PC-9 (cell line): ENCODE data around the gene GNL1. TPM values are rescaled to one million over a fixed set of nuclear protein-coding genes. Genes with fewer than 3 reads are reported as not detected.

ENCODE experiments used
- BruUV-seq: library from RNA; stranded (reverse); fragments of 400-500 nt; replicated peaks from 2 replicates; lab custom pipeline; 2021; lab: Mats Ljungman, UMichigan
- CTCF ChIA-PET: fragments of 300-600 bp; sonication (Branson Sonifier 250); formaldehyde crosslinking; loops from one replicate; lab custom pipeline; 2022; ENCODE audit warnings: antibody characterized with exemption; lab: Charles Lee
- POLR2A ChIA-PET: fragments of 300-600 bp; sonication (Branson Sonifier 250); formaldehyde crosslinking; loops from one replicate; lab custom pipeline; 2022; ENCODE audit warnings: antibody characterized with exemption; ENCODE audit not compliant: unreplicated experiment; lab: Charles Lee
- DNase-seq, 2 experiments: peaks; one replicate each; pipeline versions ENCODE4 v3.0.0 to v3.0.0-alpha.2; 2015 to 2022; ENCODE audit warnings: mixed read lengths in 1 of 2
- H2AFZ ChIP-seq: fragments of 200-600 bp; sonication (generic); 2 replicates; pipeline ENCODE4 v1.8.1; 2017; ENCODE audit warnings: antibody characterized with exemption
- H3F3A ChIP-seq: fragments of 200-600 bp; sonication (generic); 2 replicates; pipeline ENCODE4 v1.8.1; 2017; ENCODE audit warnings: antibody characterized with exemption, mild to moderate bottlenecking, low read depth; ENCODE audit not compliant: insufficient read depth
- H3K27ac ChIP-seq: fragments of 200-600 bp; sonication (generic); 2 replicates; pipeline ENCODE4 v1.6.1; 2016; ENCODE audit warnings: mixed run types
- H3K27me3 ChIP-seq: fragments of 200-600 bp; sonication (generic); 2 replicates; pipeline ENCODE4 v1.6.1; 2016; ENCODE audit warnings: low read depth, mixed run types; ENCODE audit not compliant: insufficient read depth
- H3K36me3 ChIP-seq: fragments of 200-600 bp; sonication (generic); 2 replicates; pipeline ENCODE4 v1.6.1; 2016; ENCODE audit warnings: low read depth, mixed run types
- H3K4me1 ChIP-seq: fragments of 200-600 bp; sonication (generic); replicated peaks from 2 replicates; pipeline ENCODE4 v1.6.1; 2016; ENCODE audit warnings: mixed run types; ENCODE audit not compliant: insufficient read depth
- H3K4me2 ChIP-seq: fragments of 200-600 bp; sonication (generic); 2 replicates; pipeline ENCODE4 v1.6.1; 2017; ENCODE audit warnings: mixed run types
- H3K4me3 ChIP-seq: fragments of 200-600 bp; sonication (generic); 2 replicates; pipeline ENCODE4 v1.6.1; 2016; ENCODE audit warnings: mixed run types
- H3K79me2 ChIP-seq: fragments of 200-600 bp; sonication (generic); 2 replicates; pipeline ENCODE4 v1.6.1; 2017; ENCODE audit warnings: low read depth, mixed run types
- H3K9me2 ChIP-seq: fragments of 200-600 bp; sonication (generic); 2 replicates; pipeline ENCODE4 v1.8.1; 2017; ENCODE audit warnings: mild to moderate bottlenecking; ENCODE audit not compliant: insufficient read depth
- H3K9me3 ChIP-seq: fragments of 200-600 bp; sonication (generic); 2 replicates; pipeline ENCODE4 v1.8.1; 2016; ENCODE audit warnings: low read depth; ENCODE audit not compliant: insufficient read depth
- H4K20me1 ChIP-seq: fragments of 200-600 bp; sonication (generic); 2 replicates; pipeline ENCODE4 v1.8.1; 2017; ENCODE audit not compliant: insufficient read depth
- CTCF ChIP-seq: fragments of 200-600 bp; sonication (generic); conservative IDR thresholded peaks from 2 replicates; pipeline ENCODE4 v1.6.1; 2017; ENCODE audit warnings: mixed run types, antibody characterized with exemption, mild to moderate bottlenecking, moderate library complexity
- EZH2 ChIP-seq: fragments of 200-600 bp; sonication (generic); IDR thresholded peaks from 2 replicates; pipeline ENCODE4 v1.8.0; 2017; ENCODE audit warnings: antibody characterized with exemption, low read depth
- intact Hi-C: fragments of 100-400 bp; cut with micrococcal nuclease; formaldehyde crosslinking; loops from one replicate; pipeline ENCODE4 v1.10.0; 2022; ENCODE audit not compliant: unreplicated experiment
- total RNA-seq: library from RNA; stranded (reverse); gene quantifications from 2 replicates; pipeline ENCODE4 v1.2.3, GENCODE V29; 2021

Gene GNL1
- total RNA-seq, 1 experiment from 2014 or later: 114 TPM

GRCh38 chr6:30542404-30542725 lies 13.9 kb downstream of the GNL1 start:
- no peak overlapping the region for H3K4me3 ChIP-seq
- no peaks in the 10 kb centered on the region for H3K27me3 ChIP-seq
- ChIA-PET CTCF (interaction anchor here (0.8 to 1.8 kb wide), 5 partner anchors 41 to 545 kb away, joined by 3 to 8 read pairs (median 5); no protein-coding TSS in a partner anchor), POLR2A (no interaction called here)
- H3K4me1 ChIP-seq: peaks cover 6% of the 10 kb centered on the region; the same call in 1 of the 2 replicates
- no TSS peak for BruUV-seq
- H3F3A ChIP-seq: peaks cover 9% of the 10 kb centered on the region
- H3K9me2 ChIP-seq: no peaks in the 10 kb centered on the region
- H3K4me2 ChIP-seq: no peak overlapping the region
- no peaks in the 10 kb centered on the region for H4K20me1 ChIP-seq
- no peaks in the 10 kb centered on the region for H3K9me3 ChIP-seq
- H3K27ac ChIP-seq: no peak overlapping the region
- no peak for TF ChIP-seq EZH2
- TF ChIP-seq CTCF: no peak
- H3K36me3 ChIP-seq: 0 out of 2 replicates have a peak, but pooled peaks cover 6% of the 10 kb centered on the region
- H2AFZ ChIP-seq: no peak overlapping the region
- no peak for DNase-seq
- intact Hi-C loops: loop anchor here (5.0 kb wide), 3 partner anchors 185 to 545 kb away; no protein-coding TSS in a partner anchor
- H3K79me2 ChIP-seq: no peaks in the 10 kb centered on the region

GRCh38 chr6:30541515-30542403 lies 14.5 kb downstream of the GNL1 start:
- H3K4me2 ChIP-seq: peak overlapping the region; percentile 80
- H3K27me3 ChIP-seq: no peaks in the 10 kb centered on the region
- peak; percentile 73 to 79 for DNase-seq
- H3F3A ChIP-seq: peaks cover 9% of the 10 kb centered on the region
- no peaks in the 10 kb centered on the region for H3K9me3 ChIP-seq
- peak overlapping the region; percentile 49 for H3K4me3 ChIP-seq
- ChIA-PET CTCF (interaction anchor here (0.5 to 1.8 kb wide), 13 partner anchors 9 to 1022 kb away, joined by 3 to 8 read pairs (median 3); partner anchors contain the start of gene DHX16), POLR2A (interaction anchor here (0.7 kb wide), 3 partner anchors 38 to 149 kb away, joined by 3 to 5 read pairs (median 3); partner anchors contain the start of gene NRM)
- peak overlapping the region; percentile 34; the same call in 1 of the 2 replicates for H2AFZ ChIP-seq
- H3K79me2 ChIP-seq: no peaks in the 10 kb centered on the region
- no TSS peak for BruUV-seq
- peaks cover 6% of the 10 kb centered on the region; the same call in 1 of the 2 replicates for H3K4me1 ChIP-seq
- intact Hi-C loops: loop anchor here (1.0 to 5.0 kb wide), 8 partner anchors 56 to 546 kb away; partner anchors contain the start of gene DHX16
- H3K36me3 ChIP-seq: 0 out of 2 replicates have a peak, but pooled peaks cover 5% of the 10 kb centered on the region
- no peaks in the 10 kb centered on the region for H4K20me1 ChIP-seq
- H3K9me2 ChIP-seq: no peaks in the 10 kb centered on the region
- H3K27ac ChIP-seq: no peak overlapping the region
- TF ChIP-seq CTCF: peak; percentile 98
- no peak for TF ChIP-seq EZH2

GRCh38 chr6:30537931-30538330 lies 18.4 kb downstream of the GNL1 start:
- Histone ChIP-seq H3F3A (no peaks in the 10 kb centered on the region; the same call in none of the 2 replicates), H3K4me3 (no peak overlapping the region), H3K36me3 (no peaks in the 10 kb centered on the region), H3K27ac (no peak overlapping the region), H4K20me1 (no peaks in the 10 kb centered on the region), H3K27me3 (no peaks in the 10 kb centered on the region), H3K4me2 (no peak overlapping the region), H3K9me3 (no peaks in the 10 kb centered on the region), H3K9me2 (no peaks in the 10 kb centered on the region), H3K4me1 (peaks cover 6% of the 10 kb centered on the region; the same call in 1 of the 2 replicates), H3K79me2 (no peaks in the 10 kb centered on the region), H2AFZ (no peak overlapping the region)
- TF ChIP-seq EZH2: no peak
- TF ChIP-seq CTCF: no peak
- intact Hi-C loops: no loop called here
- BruUV-seq: no TSS peak
- ChIA-PET POLR2A (interaction anchor here (0.6 kb wide), 1 partner anchor 198 kb away, joined by 5 read pairs; no protein-coding TSS in a partner anchor), CTCF (interaction anchor here (0.6 to 0.7 kb wide), 3 partner anchors 74 to 205 kb away, joined by 3 to 10 read pairs (median 3); no protein-coding TSS in a partner anchor)
- no peak for DNase-seq
